Umbilical cord (tissue), 2 donors: ENCODE data around the gene XPNPEP3. TPM values are rescaled to one million over a fixed set of nuclear protein-coding genes. Genes with fewer than 3 reads are reported as not detected.
"Not testable (repeated sequence)": the region's sequence is repeated elsewhere in the genome, so short reads cannot be mapped to it uniquely, and the experiment has no call there.

Experiments used
- DNase-seq: peaks from one replicate; pipeline ENCODE4 v3.0.0-alpha.2; 2015; ENCODE audit warnings: low spot score
- total RNA-seq: library from RNA; depleted of rRNA; stranded (reverse); fragments of >200 nt; gene quantifications from one replicate; pipeline ENCODE4 v1.2.3, GENCODE V29; 2014; ENCODE audit warnings: low replicate concordance; ENCODE audit not compliant: insufficient read depth

Gene XPNPEP3
- total RNA-seq: 5.8 TPM

DNA sequence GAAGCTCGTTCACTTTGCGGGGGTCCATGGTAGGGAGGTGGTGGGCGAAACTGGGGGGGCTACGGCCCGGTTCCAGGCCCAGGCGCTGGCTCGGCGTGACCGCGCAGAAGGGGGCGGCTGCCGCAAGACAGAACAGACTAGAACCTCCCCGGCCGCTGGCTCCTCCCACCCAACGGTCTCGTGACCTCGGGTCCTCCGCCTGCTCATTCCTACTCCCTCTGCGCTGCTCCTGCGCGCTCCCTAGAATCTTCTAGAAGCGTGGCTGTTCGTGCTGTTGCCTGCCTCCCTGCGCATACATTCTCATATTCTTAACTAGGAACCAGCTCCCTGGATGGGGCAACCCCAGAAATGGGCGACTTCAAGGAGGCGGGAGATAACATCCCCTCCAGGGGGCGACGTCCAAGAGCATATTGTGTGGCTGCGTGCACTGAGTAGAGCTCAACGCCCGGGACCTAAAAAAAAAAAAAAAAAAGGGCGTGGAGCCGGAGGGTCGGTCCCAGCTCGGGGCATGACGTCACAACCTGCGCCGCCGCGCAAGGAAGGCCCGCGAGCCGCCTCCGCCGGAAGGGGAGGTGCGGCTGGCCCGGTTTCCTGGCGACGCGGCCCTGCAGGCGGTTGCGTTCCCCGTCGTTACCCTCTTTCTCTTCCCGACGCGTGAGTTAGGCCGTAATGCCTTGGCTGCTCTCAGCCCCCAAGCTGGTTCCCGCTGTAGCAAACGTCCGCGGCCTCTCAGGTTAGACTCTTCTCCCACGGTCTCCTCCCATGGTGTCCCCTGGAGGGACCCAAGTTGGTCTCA is at the start of gene XPNPEP3, which contains the start of gene ST13:
TSS of gene XPNPEP3 (plus strand) at position 636 of the 796 bp plus-strand sequence. CDS start at position 670, 34 bp downstream.
TSS of gene ST13 (minus strand) at position 127 of the 796 bp plus-strand sequence. CDS start at position 28, 99 bp downstream.
- DNase-seq: peak; percentile 99

- no peak for DNase-seq
Measured at GRCh38 chr22:40808018-40808841, 48.7 kb upstream of the XPNPEP3 start.

DNA sequence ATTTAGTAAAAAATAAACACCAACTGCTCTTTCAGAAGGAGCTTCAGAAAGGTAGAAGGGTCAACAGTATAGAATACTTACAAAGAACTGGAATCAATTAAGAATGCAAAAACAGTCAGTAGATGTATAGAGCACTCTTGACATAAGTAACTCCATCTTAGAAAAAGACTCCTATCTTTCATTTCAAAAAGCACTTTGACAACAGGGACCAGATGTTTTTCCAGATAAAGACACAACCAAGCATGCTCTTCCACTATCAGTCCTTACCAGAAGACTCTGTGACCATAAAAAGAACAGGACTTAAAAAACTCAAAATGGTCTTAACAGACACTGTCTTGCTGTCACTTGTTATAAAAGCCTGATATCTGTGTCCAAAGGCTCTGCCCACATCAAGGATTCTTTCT is 43.0 kb upstream of the XPNPEP3 start:
- DNase-seq: no peak

- DNase-seq: no peak
Measured at GRCh38 chr22:40817737-40818136, 39.2 kb upstream of the XPNPEP3 start.

DNA sequence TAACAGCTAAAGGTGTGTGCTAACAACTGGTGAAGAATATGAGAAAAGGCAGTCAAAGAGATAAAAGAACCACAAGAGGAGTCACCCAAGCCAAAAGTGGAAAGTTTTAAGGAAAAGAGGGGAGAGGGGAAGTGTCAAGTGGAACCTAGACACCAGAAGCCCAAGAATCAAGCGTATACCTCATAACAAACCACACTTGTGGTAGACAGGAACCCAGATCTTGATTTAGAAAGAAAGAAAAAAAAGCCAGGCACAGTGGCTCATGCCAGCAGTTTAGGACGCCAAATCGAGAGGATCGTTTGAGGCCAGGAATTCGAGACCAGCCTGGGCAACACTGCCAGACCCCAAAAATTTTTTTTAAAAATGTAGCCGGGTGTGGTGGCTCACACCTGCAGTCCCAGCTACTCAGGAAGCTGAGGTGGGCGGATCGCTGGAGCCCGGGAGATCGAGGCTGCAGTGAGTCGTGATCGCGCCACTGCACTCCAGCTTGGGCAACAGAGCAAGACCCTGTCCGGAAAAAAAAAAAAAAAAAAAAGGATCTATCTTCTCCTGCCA is 38.7 kb upstream of the XPNPEP3 start:
- DNase-seq: no peak

GRCh38 chr22:40818747-40819598 is 38.0 kb upstream of the XPNPEP3 start, which contains the start of gene SLC25A17:
SLC25A17 (minus strand) TSS chr22:40819346; CDS start chr22:40819248, 98 bp downstream.
- DNase-seq: peak; percentile 89

DNA sequence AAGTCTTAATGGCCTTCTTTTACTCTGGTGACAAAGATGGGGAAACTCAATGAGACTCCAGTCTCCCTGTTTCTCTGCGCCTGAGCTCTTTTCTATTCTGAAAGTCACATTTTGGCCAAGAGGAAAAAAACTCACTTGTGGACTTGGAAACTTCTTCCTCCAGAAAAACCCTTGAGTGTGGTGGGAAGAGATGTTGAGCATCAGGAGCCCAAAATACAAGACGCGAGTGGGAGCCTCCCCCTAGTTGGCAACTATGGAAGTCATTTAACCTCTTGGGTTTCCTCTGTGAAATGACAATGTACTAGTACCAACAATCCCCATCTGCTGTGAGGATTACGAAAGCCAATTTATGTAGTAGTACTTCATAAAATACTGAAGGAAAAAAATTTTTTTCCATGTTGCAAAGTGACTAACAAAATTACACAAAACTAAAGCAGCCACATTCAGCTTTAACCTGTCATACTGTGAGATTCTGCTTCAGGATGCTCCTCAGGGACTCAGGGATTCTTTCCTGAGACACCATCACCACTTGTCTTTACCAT is 37.3 kb upstream of the XPNPEP3 start:
- no peak for DNase-seq

DNA sequence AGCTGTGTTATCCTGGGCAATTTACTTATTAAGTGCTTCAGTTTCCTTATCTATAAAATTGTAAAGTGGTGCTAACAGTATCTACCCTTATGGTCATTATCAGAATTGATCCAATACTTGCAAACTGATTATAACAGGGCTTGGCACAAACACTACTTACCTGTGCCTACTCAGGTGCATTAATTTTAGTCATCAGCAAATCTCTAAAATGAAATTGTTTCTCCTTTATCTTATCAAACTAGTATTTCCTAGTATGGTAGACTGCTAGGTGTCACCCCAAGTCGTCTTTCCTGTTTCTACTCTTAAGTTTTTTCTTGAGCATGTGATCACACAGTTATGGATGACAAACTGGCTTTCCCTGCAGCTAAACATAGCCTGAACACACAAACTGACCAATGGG is 33.5 kb upstream of the XPNPEP3 start:
- no peak for DNase-seq

GRCh38 chr22:40826292-40826691 is 30.7 kb upstream of the XPNPEP3 start:
- DNase-seq: not testable (repeated sequence)

DNA sequence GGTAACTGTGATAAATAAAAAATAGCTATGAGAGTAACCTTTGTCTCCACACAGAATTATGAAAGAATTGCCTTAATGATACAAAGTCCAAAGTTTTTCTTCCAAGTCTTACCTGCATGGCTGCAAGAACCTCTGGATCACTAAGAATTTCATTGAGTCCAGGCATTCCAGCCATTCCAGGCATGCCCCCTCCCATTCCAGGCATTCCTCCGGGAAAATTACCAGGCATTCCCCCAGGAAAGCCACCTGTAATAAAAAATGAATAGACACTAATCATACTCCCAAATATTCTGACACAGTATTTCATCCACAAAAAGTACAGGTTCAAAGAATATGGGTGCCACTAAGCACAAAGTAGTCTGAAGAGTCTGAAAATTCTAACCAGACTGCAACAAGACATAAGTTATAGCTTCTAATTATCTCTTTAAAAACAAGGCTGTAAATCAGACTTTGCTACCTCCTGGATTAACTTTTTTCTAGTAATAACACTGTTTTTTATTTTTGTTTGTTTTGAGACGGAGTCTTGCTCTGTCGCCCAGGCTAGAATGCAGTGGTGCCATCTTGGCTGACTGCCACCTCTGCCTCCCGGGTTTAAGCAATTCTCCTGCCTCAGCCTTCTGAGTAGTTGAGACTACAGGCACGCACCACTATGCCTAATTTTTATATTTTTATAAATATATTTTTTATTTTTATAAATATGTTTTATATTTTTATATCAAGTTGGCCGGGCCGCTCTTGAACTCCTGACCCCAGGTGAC is 29.8 kb upstream of the XPNPEP3 start:
- no peak for DNase-seq

GRCh38 chr22:40829131-40829530 is 27.8 kb upstream of the XPNPEP3 start:
- no peak for DNase-seq

GRCh38 chr22:40834619-40835018 is 22.3 kb upstream of the XPNPEP3 start:
- DNase-seq: peak; percentile 71

DNA sequence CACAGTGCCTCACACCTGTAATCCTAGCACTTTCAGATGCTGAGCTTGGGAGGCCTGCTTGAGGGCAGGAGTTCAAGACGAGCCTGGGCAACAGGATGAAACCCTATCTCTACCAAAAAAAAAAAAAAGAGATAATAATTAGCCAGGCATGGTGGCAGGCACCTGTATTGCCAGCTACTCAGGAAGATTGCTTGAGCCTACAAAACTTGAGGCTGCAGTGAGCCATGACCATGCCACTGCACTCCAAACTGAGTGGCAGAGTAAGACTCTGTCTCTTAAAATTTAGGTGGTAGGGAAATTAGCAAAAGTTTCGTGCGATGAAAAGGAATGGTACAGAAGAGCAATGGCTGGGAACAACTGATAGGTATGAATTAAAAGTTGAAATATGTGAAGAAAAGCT is 18.5 kb upstream of the XPNPEP3 start:
- no peak for DNase-seq

DNA sequence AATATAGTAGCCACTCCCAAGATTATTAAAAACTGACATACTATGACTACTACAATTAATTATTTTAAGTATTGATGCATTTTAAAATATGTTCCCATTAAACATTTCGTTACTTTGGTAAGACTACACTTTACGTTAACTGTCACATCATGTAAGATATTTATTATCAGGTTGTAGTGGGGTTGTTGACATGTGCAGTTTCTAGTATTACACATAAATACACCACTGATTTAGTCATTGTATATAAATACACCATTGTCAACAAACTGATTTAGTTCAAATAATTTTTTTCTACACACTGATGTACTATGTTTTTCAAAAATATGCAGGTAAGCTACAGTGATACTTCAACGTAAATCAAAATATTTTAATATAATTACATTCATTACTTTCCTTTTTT is 12.0 kb upstream of the XPNPEP3 start:
- DNase-seq: no peak

DNA sequence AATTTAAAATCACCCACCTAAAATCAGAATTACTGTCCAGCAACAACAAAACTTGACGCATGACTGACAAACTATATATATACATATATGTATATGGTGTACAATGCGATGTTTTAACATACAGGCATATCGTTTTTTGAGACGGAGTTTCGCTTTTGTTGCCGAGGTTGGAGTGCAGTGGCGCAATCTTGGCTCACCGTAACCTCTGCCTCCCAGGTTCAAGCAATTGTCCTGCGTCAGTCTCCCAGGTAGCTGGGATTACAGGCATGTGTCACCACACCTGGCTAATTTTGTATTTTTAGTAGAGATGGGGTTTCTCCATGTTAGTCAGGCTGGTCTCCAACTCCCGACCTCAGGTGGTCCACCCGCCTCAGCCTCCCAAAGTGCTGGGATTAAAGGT is 11.1 kb upstream of the XPNPEP3 start:
- not testable (repeated sequence) for DNase-seq

GRCh38 chr22:40853333-40853732 is 3.6 kb upstream of the XPNPEP3 start:
- no peak for DNase-seq

DNA sequence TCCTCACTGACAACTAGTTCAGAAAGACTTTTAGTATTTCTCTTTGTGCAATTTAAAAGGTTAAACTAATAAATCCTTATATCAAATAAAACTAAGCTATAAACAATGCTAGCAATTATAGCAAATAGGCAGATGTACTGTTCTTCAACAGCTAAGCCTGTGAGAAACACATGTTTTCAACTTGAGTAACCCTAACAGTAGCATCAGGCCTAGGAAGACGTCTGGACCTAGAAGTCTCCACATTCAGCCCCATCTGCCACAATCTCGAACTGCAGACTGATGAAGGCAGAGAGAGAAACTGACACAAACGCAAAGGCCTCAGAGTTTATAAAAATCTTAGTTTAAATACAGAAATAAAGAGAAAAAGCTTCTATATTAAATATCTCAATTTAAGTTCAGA is 3.0 kb upstream of the XPNPEP3 start:
- DNase-seq: no peak

GRCh38 chr22:40855071-40855978 is 1.6 kb upstream of the XPNPEP3 start:
- no peak for DNase-seq

DNA sequence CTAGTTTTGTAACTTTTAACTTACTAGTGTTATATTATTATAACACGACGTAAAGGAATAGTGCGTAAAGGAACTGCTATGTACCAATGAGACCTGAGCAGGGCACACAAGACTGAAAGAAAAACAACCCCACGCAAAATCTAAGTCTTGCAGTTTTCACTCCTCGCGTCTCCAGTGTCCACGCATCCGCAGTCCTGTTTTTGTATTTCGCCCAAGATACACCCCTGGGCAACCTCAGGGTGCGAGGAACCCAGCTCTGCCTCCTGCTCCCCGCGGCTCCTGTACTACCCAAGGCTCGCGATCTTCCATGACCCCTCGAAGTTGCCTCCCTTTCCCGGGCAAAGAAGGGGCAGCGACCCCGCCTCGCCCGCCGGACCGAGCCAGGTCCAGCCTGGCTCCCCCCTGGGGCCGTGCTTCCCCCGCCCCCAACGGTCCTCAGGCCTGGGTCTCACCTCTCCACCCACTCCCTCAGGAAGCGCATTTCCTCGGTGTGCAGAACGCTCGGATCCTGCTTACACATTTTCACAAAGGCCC is 902 bp upstream of the XPNPEP3 start:
- peak; percentile 54 for DNase-seq
